A549 (cell line): ENCODE measurements around the gene ANKRD28. TPM values are rescaled to one million over a fixed set of nuclear protein-coding genes. Genes with fewer than 3 reads are reported as not detected.

Experiments
- ATAC-seq, 2 experiments: fragments of 200-7000 bp in 1 of 2; fragments of >200 bp in 1 of 2; cut with Nextera tagmentation in 1 of 2; cut with Tn5 transposase in 1 of 2; 3 replicates each; pipeline versions ENCODE4 v1.8.0 to v1.9.1; 2018 to 2020; ENCODE audit warnings: mild to moderate bottlenecking in 1 of 2, moderate library complexity in 1 of 2
- CTCF ChIA-PET: fragments of 300-600 bp; sonication (Branson Sonifier 250); formaldehyde crosslinking; extraction: SDS; loops from one replicate; lab custom pipeline; 2021; ENCODE audit warnings: antibody characterized with exemption, inconsistent platforms; lab: Yijun Ruan, JAX
- POLR2A ChIA-PET: fragments of 350-600 bp; formaldehyde crosslinking; extraction: SDS; loops from one replicate; lab custom pipeline; 2021; ENCODE audit warnings: antibody characterized with exemption, inconsistent platforms; lab: Yijun Ruan, JAX
- DNase-seq, 2 experiments: peaks; one replicate each; pipeline versions ENCODE4 v3.0.0 to v3.0.0-alpha.2; 2011 to 2016; ENCODE audit warnings: low read depth in 1 of 2, low spot score in 1 of 2
- FAIRE-seq: peaks from 2 replicates; lab custom pipeline; 2011; peaks lifted over from hg19 to GRCh38; lab: Jason Lieb, UNC
- H3K27ac ChIP-seq, 2 experiments: fragments of >200 bp; sonication (Bioruptor Twin); formaldehyde crosslinking; 3 replicates each; pipeline ENCODE4 v1.5.1; 2016 to 2017
- H3K4me1 ChIP-seq: fragments of >200 bp; sonication (Bioruptor Twin); formaldehyde crosslinking; 3 replicates; pipeline ENCODE4 v1.6.1; 2016
- H3K4me2 ChIP-seq: fragments of >200 bp; sonication (Bioruptor Twin); formaldehyde crosslinking; 3 replicates; pipeline ENCODE4 v1.6.1; 2016
- H3K4me3 ChIP-seq: fragments of >200 bp; sonication (Bioruptor Twin); formaldehyde crosslinking; 3 replicates; pipeline ENCODE4 v1.5.1; 2016
- H3K9me3 ChIP-seq: fragments of >200 bp; sonication (Bioruptor Twin); formaldehyde crosslinking; 3 replicates; pipeline ENCODE4 v1.6.1; 2016
- CBX2 ChIP-seq: fragments of 200-600 bp; sonication (generic); IDR thresholded peaks from 2 replicates; pipeline ENCODE4 v1.6.1; 2016; ENCODE audit warnings: low read depth, mild to moderate bottlenecking, borderline replicate concordance
- CHD2 ChIP-seq: fragments of 150-350 bp; IDR thresholded peaks from 2 replicates; pipeline ENCODE4 v1.6.1; 2014; ENCODE audit warnings: low read length; ENCODE audit not compliant: partially characterized antibody
- CHD4 ChIP-seq: fragments of 200-600 bp; sonication (generic); IDR thresholded peaks from 2 replicates; pipeline ENCODE4 v1.6.1; 2016; ENCODE audit warnings: antibody characterized with exemption, mild to moderate bottlenecking, borderline replicate concordance
- EHMT2 ChIP-seq: fragments of 200-600 bp; sonication (generic); IDR thresholded peaks from 2 replicates; pipeline ENCODE4 v1.6.1; 2016; ENCODE audit warnings: antibody characterized with exemption, low read depth, mild to moderate bottlenecking, moderate library complexity
- ESRRA ChIP-seq: fragments of 150-350 bp; IDR thresholded peaks from 2 replicates; pipeline ENCODE4 v1.6.1; 2014; ENCODE audit warnings: mild to moderate bottlenecking, low read length, borderline replicate concordance
- FOSB ChIP-seq: fragments of 250-450 bp; sonication (Bioruptor Pico); IDR thresholded peaks from 2 replicates; pipeline ENCODE4 v1.5.0; 2020; ENCODE audit warnings: mild to moderate bottlenecking, moderate library complexity
- GATA3 ChIP-seq: IDR thresholded peaks from 2 replicates; pipeline ENCODE4 v1.6.1; 2012; ENCODE audit warnings: borderline replicate concordance
- HDAC2 ChIP-seq: fragments of 200-600 bp; sonication (generic); IDR thresholded peaks from 2 replicates; pipeline ENCODE4 v1.6.1; 2016
- HOXA7 ChIP-seq: fragments of 250-450 bp; sonication (Bioruptor Pico); IDR thresholded peaks from 2 replicates; pipeline ENCODE4 v1.5.0; 2020; ENCODE audit warnings: mild to moderate bottlenecking, moderate library complexity
- HOXB13 ChIP-seq: fragments of 250-450 bp; sonication (Bioruptor Pico); IDR thresholded peaks from 2 replicates; pipeline ENCODE4 v1.5.0; 2020; ENCODE audit warnings: low read depth, mild to moderate bottlenecking, moderate library complexity
- JUNB ChIP-seq: fragments of >200 bp; sonication (Bioruptor Twin); formaldehyde crosslinking; IDR thresholded peaks from 2 replicates; pipeline ENCODE4 v1.6.1; 2016
- KDM1A ChIP-seq: fragments of 200-600 bp; sonication (generic); IDR thresholded peaks from 2 replicates; pipeline ENCODE4 v1.6.1; 2016; ENCODE audit warnings: low read depth, mild to moderate bottlenecking
- MAFK ChIP-seq: fragments of 450-650 bp; IDR thresholded peaks from 2 replicates; pipeline ENCODE4 v1.6.1; 2014; ENCODE audit not compliant: partially characterized antibody
- NPAS2 ChIP-seq: fragments of 250-450 bp; sonication (Bioruptor Pico); IDR thresholded peaks from 2 replicates; pipeline ENCODE4 v1.8.0; 2022; ENCODE audit warnings: mild to moderate bottlenecking, moderate library complexity, borderline replicate concordance
- NR3C1 ChIP-seq: fragments of >200 bp; sonication (Bioruptor Twin); formaldehyde crosslinking; IDR thresholded peaks from 3 replicates; pipeline ENCODE4 v1.6.1; 2017
- POLR2A ChIP-seq: IDR thresholded peaks from 2 replicates; pipeline ENCODE4 v1.6.1; 2012; ENCODE audit warnings: mild to moderate bottlenecking, low read length
- RFX5 ChIP-seq: fragments of 450-650 bp; IDR thresholded peaks from 2 replicates; pipeline ENCODE4 v1.7.1; 2014; ENCODE audit warnings: antibody characterized with exemption, mild to moderate bottlenecking, moderate library complexity
- TFCP2L1 ChIP-seq: fragments of 250-450 bp; sonication (Bioruptor Pico); IDR thresholded peaks from 2 replicates; pipeline ENCODE4 v1.5.0; 2021; ENCODE audit warnings: mild to moderate bottlenecking
- ZC3H11A ChIP-seq: fragments of 450-650 bp; IDR thresholded peaks from 2 replicates; pipeline ENCODE4 v1.6.1; 2014; ENCODE audit warnings: antibody characterized with exemption, mild to moderate bottlenecking
- WGBS: methylation state at CpG from one replicate; pipeline ENCODE4 v1.1.6; 2017; ENCODE audit errors: missing lambda C conversion rate; 5-methylcytosine and 5-hydroxymethylcytosine counted together
- polyA plus RNA-seq, 4 experiments: library from polyadenylated mRNA; depleted of rRNA in 3 of 4; stranded (reverse); fragments of >200 nt; fragmentation: RNase III in 1 of 4; extraction: RNeasy Plus Mini Kit Qiagen cat#74134 plus additional on column Dnase treatment in 1 of 4; gene quantifications; 2 replicates in 3 of 4; 3 replicates in 1 of 4; pipeline ENCODE4 v1.2.3, GENCODE V29; 2011 to 2017
- TF ChIP-seq, protein P1 (sequence below): fragments of 150-350 bp; IDR thresholded peaks from 2 replicates; pipeline ENCODE4 v1.6.1; 2014; ENCODE audit warnings: low read depth, mild to moderate bottlenecking, low read length
- TF ChIP-seq, protein P2 (sequence below): fragments of >200 bp; sonication (Bioruptor Twin); formaldehyde crosslinking; IDR thresholded peaks from 3 replicates; pipeline ENCODE4 v1.6.1; 2016
- TF ChIP-seq, protein P3 (sequence below): fragments of 450-650 bp; IDR thresholded peaks from 2 replicates; pipeline ENCODE4 v1.6.1; 2014; ENCODE audit warnings: antibody characterized with exemption
- TF ChIP-seq, protein P4 (sequence below): fragments of >200 bp; sonication (Bioruptor Twin); formaldehyde crosslinking; IDR thresholded peaks from 3 replicates; pipeline ENCODE4 v1.5.1; 2016

The ANKRD28 gene
- polyA plus RNA-seq, 2 of the 4 experiments (the other 2 are of a cell fraction): 29.9 to 72.0 TPM

DNA sequence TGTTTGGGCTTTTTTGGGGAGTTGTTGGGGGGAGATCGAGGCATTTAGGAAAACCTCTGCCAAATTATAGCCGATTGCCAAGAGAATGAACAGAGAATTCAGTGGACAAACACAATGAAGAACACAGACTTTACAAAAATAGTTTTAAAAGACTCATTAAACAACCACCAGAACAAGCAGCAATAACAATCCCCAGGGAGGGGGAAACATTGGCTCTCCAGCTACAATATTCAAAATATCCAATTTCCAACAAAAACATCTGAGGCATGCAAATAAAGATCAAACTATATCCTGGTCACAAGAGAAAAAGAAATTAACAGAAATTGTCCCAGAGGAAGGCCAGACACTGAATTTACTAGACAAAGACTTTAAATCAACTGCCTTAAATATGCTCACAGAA is 24.5 kb upstream of the ANKRD28 start:
- H3K4me3 ChIP-seq: no peak overlapping the region
- H3K4me1 ChIP-seq: no peaks in the 10 kb centered on the region
- POLR2A ChIA-PET: no interaction called here
- TF ChIP-seq HOXB13 (CRISPR knock-in tag) (no peak), GATA3 (no peak), POLR2A (no peak), CHD4 (no peak), MAFK (no peak), CHD2 (no peak), CBX2 (no peak), TFCP2L1 (no peak), EHMT2 (no peak), RFX5 (no peak), FOSB (CRISPR knock-in tag) (no peak), JUNB (no peak), NR3C1 (no peak), NPAS2 (no peak)
- TF ChIP-seq, protein P1, sequence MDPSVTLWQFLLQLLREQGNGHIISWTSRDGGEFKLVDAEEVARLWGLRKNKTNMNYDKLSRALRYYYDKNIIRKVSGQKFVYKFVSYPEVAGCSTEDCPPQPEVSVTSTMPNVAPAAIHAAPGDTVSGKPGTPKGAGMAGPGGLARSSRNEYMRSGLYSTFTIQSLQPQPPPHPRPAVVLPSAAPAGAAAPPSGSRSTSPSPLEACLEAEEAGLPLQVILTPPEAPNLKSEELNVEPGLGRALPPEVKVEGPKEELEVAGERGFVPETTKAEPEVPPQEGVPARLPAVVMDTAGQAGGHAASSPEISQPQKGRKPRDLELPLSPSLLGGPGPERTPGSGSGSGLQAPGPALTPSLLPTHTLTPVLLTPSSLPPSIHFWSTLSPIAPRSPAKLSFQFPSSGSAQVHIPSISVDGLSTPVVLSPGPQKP: no peak
- TF ChIP-seq, protein P2, sequence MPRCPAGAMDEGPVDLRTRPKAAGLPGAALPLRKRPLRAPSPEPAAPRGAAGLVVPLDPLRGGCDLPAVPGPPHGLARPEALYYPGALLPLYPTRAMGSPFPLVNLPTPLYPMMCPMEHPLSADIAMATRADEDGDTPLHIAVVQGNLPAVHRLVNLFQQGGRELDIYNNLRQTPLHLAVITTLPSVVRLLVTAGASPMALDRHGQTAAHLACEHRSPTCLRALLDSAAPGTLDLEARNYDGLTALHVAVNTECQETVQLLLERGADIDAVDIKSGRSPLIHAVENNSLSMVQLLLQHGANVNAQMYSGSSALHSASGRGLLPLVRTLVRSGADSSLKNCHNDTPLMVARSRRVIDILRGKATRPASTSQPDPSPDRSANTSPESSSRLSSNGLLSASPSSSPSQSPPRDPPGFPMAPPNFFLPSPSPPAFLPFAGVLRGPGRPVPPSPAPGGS: no peak
- TF ChIP-seq, protein P3, sequence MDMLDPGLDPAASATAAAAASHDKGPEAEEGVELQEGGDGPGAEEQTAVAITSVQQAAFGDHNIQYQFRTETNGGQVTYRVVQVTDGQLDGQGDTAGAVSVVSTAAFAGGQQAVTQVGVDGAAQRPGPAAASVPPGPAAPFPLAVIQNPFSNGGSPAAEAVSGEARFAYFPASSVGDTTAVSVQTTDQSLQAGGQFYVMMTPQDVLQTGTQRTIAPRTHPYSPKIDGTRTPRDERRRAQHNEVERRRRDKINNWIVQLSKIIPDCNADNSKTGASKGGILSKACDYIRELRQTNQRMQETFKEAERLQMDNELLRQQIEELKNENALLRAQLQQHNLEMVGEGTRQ: no peak
- DNase-seq (no peak), ATAC-seq (no peak), FAIRE-seq (no peak)
- 85% methylated on average over 2 of the region's 2 CpGs for WGBS
- no peaks in the 10 kb centered on the region for H3K9me3 ChIP-seq
- CTCF ChIA-PET: interaction anchor here (0.7 to 1.4 kb wide), 5 partner anchors 10 to 664 kb away, joined by 3 to 4 read pairs (median 3); no protein-coding TSS in a partner anchor
- H3K4me2 ChIP-seq: no peak overlapping the region
- H3K27ac ChIP-seq: no peak overlapping the region

DNA sequence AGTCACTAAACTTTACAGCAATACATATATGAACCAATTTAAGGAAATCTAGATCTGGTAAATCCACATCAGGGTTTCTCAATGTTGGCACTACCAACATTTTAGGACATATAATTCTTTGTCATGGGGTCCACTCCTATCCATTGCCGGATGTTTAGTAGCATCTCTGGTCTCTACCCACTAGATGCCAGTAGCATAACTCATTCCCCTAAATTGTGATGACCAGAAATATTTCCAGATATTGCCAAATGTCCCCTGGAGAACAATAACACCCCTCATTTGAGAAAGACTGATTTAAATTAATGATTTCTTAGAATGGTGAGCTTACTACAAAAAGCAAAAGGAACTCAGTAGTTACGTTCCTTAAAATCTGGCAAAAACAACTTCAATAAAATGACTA is 23.1 kb upstream of the ANKRD28 start:
- FAIRE-seq: peak; percentile 68
- no peak for TF ChIP-seq HOXA7
- TF ChIP-seq, protein P4, sequence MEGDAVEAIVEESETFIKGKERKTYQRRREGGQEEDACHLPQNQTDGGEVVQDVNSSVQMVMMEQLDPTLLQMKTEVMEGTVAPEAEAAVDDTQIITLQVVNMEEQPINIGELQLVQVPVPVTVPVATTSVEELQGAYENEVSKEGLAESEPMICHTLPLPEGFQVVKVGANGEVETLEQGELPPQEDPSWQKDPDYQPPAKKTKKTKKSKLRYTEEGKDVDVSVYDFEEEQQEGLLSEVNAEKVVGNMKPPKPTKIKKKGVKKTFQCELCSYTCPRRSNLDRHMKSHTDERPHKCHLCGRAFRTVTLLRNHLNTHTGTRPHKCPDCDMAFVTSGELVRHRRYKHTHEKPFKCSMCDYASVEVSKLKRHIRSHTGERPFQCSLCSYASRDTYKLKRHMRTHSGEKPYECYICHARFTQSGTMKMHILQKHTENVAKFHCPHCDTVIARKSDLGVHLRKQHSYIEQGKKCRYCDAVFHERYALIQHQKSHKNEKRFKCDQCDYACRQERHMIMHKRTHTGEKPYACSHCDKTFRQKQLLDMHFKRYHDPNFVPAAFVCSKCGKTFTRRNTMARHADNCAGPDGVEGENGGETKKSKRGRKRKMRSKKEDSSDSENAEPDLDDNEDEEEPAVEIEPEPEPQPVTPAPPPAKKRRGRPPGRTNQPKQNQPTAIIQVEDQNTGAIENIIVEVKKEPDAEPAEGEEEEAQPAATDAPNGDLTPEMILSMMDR: no peak
- no peak for TF ChIP-seq ZC3H11A
- no peak for TF ChIP-seq HDAC2
- no peak for TF ChIP-seq KDM1A
- no peak for TF ChIP-seq ESRRA
- TF ChIP-seq, protein P3: no peak
- no peak for TF ChIP-seq TFCP2L1
- POLR2A ChIA-PET: no interaction called here
- DNase-seq: no peak
- no peak overlapping the region for H3K27ac ChIP-seq
- ATAC-seq: no peak
- no peak overlapping the region for H3K4me3 ChIP-seq
- H3K4me1 ChIP-seq: peaks cover 10% of the 10 kb centered on the region; the same call in 2 of the 3 replicates
- WGBS: 94% methylated on average over 2 of the region's 2 CpGs
- H3K9me3 ChIP-seq: no peaks in the 10 kb centered on the region
- CTCF ChIA-PET: interaction anchor here (0.8 kb wide), 1 partner anchor 332 kb away, joined by 3 read pairs; no protein-coding TSS in a partner anchor
- H3K4me2 ChIP-seq: no peak overlapping the region
